Stimulated activated CD8-positive, alpha-beta memory T cell treated with anti-CD3 and anti-CD28 coated beads, Interleukin-15, amount 100 ng/mL, for 1 hour (primary cell): ENCODE measurements around the gene CLSTN1.

Experiments used
- DNase-seq: peaks from one replicate; pipeline ENCODE4 v3.0.0-alpha.2; 2020; ENCODE audit warnings: low read depth

CLSTN1 gene

GRCh38 chr1:9711466-9712020 lies 112.2 kb downstream of the CLSTN1 start:
- DNase-seq: no peak

- DNase-seq: no peak
Measured at GRCh38 chr1:9710037-9710436, 113.7 kb downstream of the CLSTN1 start.

DNA sequence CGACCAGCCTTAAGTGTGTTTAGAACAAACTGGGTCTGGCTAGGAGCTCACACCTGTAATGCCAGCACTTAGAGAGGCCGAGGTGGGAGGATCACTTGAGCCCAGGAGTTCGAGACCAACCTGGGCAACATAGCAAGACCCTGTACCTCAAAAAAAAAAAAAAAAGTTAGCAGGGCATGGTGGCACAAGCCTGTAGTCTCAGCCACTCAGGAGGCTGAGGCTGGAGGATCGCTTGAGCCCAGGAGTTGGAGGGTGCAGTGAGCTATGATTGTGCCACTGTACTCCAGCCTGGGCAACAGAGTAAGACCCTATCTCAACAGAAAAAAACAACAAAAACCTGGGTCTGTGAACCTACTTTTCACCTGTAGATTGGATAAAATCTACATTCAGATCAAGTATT lies 117.6 kb downstream of the CLSTN1 start:
- no peak for DNase-seq

GRCh38 chr1:9705337-9706093 lies 118.2 kb downstream of the CLSTN1 start:
- no peak for DNase-seq

GRCh38 chr1:9703681-9704080 lies 120.1 kb downstream of the CLSTN1 start:
- DNase-seq: no peak

DNA sequence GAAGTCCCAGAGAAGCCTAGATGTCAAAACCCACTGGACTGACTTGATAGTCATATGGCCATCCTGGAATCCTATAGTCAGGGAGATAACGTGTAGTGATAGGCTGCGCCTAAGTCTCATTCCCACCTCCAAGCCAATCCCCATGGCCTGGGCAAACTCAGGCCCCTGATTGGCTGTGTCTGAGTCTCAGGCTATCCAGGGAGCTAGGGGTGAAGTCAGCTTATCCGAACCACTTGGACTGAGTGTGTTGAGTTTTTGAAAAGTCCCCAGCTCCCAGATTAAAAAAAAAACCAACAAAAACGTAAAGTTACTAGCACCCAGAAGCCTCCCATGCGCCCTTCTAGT lies 120.6 kb downstream of the CLSTN1 start:
- no peak for DNase-seq

DNA sequence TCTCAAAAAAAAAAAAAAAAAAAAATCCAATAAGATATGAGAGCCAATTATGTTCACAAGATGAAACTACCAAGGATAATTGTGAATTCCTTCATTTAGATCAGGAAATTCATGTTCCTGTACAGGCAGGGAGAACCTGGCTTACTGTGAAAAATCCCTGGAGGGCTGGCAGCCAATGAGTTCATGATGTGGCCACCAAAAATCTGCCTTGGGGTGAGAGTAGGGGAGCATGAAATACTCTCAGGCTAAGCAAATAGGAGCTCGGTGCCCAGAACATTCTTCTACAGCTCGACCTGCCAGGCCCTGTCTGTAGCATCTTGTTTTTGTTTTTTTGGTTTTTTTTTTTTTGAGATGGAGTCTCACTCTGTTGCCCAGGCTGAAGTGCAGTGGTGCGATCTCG lies 122.1 kb downstream of the CLSTN1 start:
- no peak for DNase-seq

DNA sequence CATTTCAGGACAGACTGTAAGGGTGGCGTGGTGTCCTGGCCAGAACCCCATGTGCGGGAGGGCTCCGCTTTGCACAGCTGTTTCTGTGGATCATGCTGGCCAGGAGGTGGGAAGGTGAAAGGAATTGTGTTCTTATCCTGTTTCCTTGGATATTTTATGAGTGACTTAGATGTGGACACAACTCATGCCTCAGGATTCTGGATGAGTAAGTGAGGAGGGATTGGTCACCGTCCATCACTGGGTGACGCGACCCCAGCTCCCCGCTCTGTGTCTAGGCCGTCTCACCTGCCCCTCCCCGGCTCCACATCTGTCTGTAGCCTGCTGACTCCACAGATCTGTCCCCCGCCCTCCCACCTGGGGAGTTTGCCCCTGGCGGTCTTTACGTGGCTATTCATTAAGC lies 123.4 kb downstream of the CLSTN1 start:
- DNase-seq: no peak

DNA sequence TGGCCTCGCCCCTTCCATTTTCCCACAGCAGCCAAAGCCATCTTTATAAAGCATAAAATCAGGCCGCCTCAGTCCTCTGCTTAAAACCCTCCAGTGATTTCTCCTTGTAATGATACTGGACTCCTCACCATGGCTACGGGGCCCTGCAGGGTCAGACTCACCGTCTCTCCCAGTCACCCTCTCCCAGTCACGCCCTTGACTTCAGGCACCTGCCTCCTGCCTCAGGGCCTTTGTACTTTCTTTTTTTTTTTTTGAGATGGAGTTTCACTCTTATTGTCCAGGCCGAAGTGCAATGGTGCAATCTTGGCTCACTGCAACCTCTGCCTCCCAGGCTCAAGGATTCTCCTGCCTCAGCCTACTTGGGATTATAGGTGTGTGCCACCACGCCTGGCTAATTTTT lies 124.4 kb downstream of the CLSTN1 start:
- no peak for DNase-seq

DNA sequence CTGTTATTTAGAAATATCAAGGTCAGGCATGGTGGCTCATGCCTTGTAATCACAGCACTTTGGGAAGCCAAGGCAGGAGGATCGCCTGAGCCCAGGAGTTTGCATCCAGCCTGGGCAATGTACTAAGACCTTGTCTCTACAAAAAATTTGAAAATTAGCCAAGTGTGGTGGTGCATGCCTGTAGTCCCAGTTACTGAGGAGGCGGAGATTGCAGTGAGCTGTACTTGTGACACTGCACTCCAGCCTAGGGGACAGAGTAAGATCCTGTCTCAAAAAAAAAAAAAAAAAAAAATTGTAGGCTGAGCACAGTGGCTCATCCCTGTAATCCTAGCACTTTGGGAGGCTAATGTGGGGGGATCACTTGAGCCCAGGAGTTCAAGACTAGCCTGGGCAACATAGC lies 127.0 kb downstream of the CLSTN1 start:
- no peak for DNase-seq

DNA sequence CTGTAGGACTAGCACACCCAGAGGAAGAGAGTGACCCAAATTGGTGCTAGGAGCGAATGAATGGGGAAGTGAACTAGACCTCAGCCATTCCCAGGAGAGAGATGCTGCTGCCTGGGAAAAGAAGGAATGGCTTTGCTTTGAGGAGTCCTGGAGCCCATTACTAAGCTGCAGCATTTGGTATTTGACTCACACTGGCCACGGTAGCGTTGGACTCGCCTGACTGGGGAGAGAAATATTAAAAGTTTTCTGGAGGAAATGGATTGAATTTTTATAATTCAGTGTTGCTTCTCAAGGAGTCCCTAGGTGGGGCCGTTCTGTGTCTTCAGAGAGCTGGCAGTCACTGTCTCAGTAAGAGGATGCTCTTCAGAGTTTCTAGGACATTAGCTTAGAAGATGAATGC lies 132.1 kb downstream of the CLSTN1 start:
- no peak for DNase-seq

DNA sequence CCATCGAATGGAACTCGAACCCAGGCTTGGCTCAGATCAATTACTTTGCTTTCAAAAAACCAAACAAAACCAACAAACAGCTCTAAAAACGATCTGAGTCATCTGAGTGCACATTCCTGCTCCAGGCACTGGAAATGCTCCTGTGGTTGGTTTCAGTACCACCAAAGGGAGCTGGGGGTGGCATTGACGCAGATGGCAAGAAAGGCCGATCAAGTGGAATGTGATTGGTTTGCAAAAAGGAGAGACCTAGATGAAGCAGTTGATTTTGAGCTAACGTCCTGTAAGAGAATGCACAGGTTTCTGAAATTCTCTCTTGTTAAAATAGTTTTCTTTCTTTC lies 132.7 kb downstream of the CLSTN1 start:
- no peak for DNase-seq

GRCh38 chr1:9690440-9691107 lies 133.2 kb downstream of the CLSTN1 start:
- no peak for DNase-seq

- no peak for DNase-seq
Measured at GRCh38 chr1:9689971-9690381, 133.8 kb downstream of the CLSTN1 start.

DNA sequence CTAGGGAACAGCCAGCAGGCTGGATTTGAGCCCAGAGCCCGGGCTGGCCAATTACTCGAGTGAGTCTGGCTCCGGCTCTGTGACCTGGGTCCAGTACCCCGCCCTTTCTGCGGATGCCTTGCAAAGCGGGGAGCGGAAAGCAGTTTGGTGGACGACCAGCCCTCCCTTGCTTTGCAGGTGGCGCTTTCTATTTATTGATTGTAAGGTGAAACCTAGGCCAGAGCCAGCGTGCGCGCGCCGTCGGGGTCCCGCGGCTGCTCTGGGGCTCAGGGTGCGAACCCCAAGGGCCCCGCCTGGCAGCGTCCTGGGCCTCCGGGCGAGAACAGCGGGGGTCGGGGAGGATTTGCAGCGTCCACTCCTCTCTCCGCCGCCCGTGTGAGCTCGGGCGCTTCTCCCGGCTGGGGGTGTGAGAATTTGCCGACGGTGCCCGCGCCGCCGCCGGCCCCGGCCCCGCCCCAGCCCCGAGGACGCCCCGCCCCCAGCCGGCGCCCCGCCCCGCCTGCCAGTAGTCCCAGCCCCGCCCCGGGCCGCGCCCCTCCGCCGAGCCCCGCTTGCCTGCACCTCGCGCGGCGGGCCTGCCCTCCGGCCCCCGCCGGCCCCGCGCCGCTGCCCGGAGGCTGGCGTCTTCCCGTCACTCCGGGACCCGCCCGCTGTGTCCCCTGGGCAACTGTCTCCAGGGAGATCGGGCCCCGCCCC lies 134.6 kb downstream of the CLSTN1 start:
- DNase-seq: peak; percentile 74

GRCh38 chr1:9688599-9688998 lies 135.2 kb downstream of the CLSTN1 start:
- DNase-seq: no peak

DNA sequence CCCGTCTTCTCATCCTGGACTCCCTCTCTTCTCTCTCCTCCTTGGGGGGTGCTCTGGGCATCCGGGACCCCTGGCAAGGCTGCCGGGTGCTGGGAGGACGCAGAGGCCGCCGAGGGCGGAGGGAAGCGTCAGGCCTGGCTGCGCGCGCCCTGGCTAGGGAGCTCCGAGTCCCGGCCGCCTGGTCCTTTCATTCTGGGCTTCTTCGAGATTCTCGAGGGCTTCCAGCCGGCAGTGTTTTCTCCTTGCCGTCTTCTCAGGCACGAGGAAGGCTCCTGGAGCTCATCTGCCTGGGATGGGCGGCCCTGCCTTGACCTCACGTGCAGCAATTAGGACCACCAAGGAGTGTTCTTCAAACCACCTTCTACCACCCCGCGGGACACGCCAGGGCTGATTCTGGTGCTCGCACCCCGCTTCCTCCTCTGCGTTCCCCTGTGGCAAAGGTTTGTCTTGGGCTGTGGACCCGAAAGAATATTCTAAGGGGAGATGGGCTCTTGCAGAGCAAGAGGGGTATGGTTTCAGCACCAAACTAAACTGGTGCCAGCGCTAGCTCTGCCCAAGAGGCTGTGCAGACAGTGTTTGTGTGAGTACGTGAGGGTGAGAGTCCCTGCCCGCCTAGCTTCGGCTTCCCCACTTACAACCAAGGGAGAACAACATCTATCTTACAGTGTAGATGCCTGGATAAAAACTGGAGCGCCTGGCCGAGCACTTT lies 135.7 kb downstream of the CLSTN1 start:
- no peak for DNase-seq

DNA sequence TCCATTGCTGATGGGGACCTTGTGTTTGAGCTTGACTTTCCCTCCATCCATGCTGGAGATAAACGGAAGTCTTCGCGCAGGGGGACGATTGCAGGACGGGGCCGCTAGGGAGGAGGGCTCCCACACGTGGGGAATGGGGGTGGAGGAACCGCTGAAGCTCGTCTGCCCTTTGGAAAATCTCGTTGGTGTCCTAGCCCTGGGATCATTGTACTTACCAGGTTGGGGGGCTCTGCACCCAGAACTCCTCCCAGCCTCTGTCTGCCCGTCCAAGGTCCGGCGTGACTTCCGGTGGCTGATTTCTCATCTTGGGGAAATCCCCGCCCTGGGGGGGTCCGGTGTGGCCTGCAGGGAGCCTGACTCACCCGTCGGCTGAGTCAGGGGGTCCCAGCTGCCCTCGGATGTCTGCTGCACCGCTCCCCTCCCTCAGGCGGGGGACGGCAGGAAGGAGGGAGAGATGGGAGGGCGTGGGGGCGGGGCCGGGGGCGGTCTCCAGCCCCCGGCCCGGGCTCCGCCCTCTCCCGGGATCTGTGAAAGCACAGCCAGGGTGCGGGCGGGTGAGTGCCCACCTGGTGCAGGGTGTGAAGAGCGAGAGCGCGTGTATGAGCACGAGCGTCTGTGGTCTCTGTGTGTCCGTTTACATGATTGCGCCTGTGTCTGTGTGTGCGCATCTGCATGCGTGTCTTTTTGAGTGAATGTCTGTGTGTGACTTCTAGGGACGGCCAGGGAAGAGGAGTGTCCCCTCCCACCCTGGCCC lies 136.5 kb downstream of the CLSTN1 start:
- peak; percentile 39 for DNase-seq

DNA sequence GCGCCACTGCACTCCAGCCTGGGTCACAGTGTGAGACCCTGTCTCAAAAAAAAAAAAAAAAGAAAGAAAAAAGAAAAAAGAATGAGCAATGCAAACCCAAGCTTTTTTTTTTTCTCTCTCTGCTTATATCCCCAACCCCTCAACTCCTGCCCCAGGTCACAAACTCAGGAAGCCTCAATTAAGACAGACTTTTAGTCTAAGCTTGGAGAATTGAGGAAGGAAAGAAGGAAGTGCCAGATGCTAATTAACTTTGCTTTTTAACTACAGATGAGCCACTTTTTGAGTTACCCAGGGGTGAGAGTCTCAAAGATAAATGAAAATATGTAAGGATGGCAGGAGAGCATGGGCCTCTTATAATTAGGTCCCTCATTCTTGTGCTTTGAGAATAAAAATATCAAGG lies 139.0 kb downstream of the CLSTN1 start:
- no peak for DNase-seq

DNA sequence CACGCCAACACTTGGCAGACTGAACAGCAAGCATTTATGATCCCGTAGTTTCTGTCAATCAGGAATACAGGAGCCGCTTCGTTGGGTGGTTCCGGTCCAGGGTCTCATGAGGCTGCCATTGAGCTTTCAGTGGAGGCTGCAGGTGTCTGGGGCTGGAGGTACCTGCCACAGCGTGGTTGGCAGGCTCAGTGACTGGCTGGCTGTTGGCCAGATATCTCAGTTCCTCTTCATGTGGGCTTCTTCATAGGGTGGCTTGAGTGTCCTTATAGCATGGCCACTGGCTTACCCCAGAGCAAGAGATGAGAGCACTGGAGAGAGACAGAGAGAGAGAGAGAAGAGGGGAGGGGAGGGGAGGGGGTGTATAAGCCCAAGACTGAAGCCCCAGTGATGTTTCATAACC lies 142.9 kb downstream of the CLSTN1 start:
- no peak for DNase-seq

DNA sequence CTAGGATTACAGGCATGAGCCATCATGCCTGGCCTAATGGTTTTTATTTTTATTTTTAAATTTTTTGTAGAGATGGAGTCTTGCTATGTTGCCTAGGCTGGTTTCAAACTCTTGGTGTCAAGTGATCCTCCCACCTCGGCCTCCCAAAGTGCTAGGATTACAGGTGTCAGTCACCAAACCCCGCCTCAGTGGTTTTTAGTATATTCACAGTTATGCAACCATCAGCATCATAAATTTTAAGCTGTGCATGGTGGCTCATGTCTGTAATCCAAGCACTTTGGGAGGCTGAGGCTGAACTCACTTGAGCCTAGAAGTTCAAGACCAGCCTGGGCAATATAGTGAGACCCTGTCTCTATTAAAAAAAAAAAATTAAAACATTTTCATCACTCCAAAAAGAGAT lies 143.7 kb downstream of the CLSTN1 start:
- no peak for DNase-seq
